Fibroblast of lung (primary cell): ENCODE measurements around the gene MFGE8.

Experiments used
- EZH2 ChIP-seq: IDR thresholded peaks from 2 replicates; pipeline ENCODE4 v1.5.1; 2012; ENCODE audit warnings: low read length, control low read depth, mild to moderate bottlenecking; ENCODE audit errors: missing control alignments
- TF ChIP-seq, protein P1 (sequence below), 2 donors: IDR thresholded peaks in 1 of 2; conservative IDR thresholded peaks in 1 of 2; 1 replicate in 1 of 2; 2 replicates in 1 of 2; pipeline ENCODE4 v1.5.1; 2011 to 2012; ENCODE audit warnings: low read length in 2 of 2, control low read depth in 1 of 2, inconsistent platforms in 1 of 2, low read depth in 1 of 2, mild to moderate bottlenecking in 1 of 2

DNA sequence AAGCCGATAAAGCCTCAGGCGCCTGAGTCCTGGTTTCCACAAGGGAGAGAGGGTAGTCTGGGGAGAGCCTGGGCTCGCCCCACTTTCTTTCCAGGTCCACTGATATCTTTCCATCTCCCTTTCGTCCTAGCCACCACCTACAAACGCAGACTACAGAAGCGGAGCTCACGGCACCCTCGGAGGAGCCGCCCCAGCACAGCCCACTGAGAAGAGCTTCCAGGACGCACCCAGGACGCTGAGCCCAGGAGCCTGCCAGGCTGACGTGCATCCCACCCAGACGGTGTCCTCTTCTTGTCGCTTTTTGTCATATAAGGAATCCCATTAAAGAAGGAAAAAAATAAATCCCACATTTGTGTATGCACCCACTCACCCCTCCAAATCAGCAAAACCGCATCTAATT lies 38.9 kb downstream of the MFGE8 start:
- TF ChIP-seq, protein P1, sequence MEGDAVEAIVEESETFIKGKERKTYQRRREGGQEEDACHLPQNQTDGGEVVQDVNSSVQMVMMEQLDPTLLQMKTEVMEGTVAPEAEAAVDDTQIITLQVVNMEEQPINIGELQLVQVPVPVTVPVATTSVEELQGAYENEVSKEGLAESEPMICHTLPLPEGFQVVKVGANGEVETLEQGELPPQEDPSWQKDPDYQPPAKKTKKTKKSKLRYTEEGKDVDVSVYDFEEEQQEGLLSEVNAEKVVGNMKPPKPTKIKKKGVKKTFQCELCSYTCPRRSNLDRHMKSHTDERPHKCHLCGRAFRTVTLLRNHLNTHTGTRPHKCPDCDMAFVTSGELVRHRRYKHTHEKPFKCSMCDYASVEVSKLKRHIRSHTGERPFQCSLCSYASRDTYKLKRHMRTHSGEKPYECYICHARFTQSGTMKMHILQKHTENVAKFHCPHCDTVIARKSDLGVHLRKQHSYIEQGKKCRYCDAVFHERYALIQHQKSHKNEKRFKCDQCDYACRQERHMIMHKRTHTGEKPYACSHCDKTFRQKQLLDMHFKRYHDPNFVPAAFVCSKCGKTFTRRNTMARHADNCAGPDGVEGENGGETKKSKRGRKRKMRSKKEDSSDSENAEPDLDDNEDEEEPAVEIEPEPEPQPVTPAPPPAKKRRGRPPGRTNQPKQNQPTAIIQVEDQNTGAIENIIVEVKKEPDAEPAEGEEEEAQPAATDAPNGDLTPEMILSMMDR (conservative IDR thresholded peaks at IDR 0.05 in 1 of 2, IDR thresholded peaks at IDR 0.05 in 1 of 2; ENCODE audit: low read depth in 1 of 2, low read length in 2 of 2): no peak
- no peak for TF ChIP-seq EZH2
